K562 (cell line): Measurements from ENCODE around the gene ETV3L. TPM values are rescaled to one million over a fixed set of nuclear protein-coding genes. Genes with fewer than 3 reads are reported as not detected.

Experiments
- CBFB ChIP-seq: sonication (generic); formaldehyde crosslinking; IDR thresholded peaks from 2 replicates; pipeline ENCODE4 v1.4.0; 2020; ENCODE audit warnings: mild to moderate bottlenecking, missing genetic modification reagents
- CREBBP ChIP-seq: IDR thresholded peaks from one replicate; pipeline ENCODE4 v1.6.1; 2012; ENCODE audit warnings: low read depth, mild to moderate bottlenecking, control low read depth, inconsistent platforms, low read length
- FOS ChIP-seq: IDR thresholded peaks from 3 replicates; pipeline ENCODE4 v1.6.1; 2011; ENCODE audit not compliant: insufficient read length; ENCODE audit errors: extremely low read depth
- MAX ChIP-seq: sonication (generic); formaldehyde crosslinking; IDR thresholded peaks from 2 replicates; pipeline ENCODE4 v1.9.0; 2022; ENCODE audit warnings: mild to moderate bottlenecking, missing genetic modification reagents
- MEF2A ChIP-seq: IDR thresholded peaks from 2 replicates; pipeline ENCODE4 v1.6.1; 2011; ENCODE audit warnings: low read depth, mild to moderate bottlenecking, low read length, moderate library complexity; ENCODE audit not compliant: control insufficient read depth
- MTF1 ChIP-seq: fragments of 250-450 bp; sonication (Bioruptor Pico); IDR thresholded peaks from 2 replicates; pipeline ENCODE4 v1.9.0; 2021; ENCODE audit warnings: moderate library complexity, mild to moderate bottlenecking, inconsistent platforms, borderline replicate concordance
- NCOA4 ChIP-seq: fragments of 450-650 bp; IDR thresholded peaks from 2 replicates; pipeline ENCODE4 v1.6.1; 2018; ENCODE audit warnings: mild to moderate bottlenecking; ENCODE audit not compliant: partially characterized antibody
- NEUROD1 ChIP-seq: fragments of 150-350 bp; IDR thresholded peaks from 2 replicates; pipeline ENCODE4 v1.6.1; 2014; ENCODE audit warnings: borderline replicate concordance, low read length, low read depth; ENCODE audit not compliant: partially characterized antibody
- NFATC3 ChIP-seq: fragments of 450-650 bp; IDR thresholded peaks from 2 replicates; pipeline ENCODE4 v1.6.1; 2017; ENCODE audit warnings: mild to moderate bottlenecking
- NR3C1 ChIP-seq: sonication (generic); formaldehyde crosslinking; IDR thresholded peaks from 2 replicates; pipeline ENCODE4 v1.8.1; 2022; ENCODE audit warnings: missing genetic modification reagents
- POLR3A ChIP-seq: IDR thresholded peaks from 2 replicates; pipeline ENCODE4 v1.6.1; 2011; ENCODE audit warnings: borderline replicate concordance, mild to moderate bottlenecking, moderate library complexity; ENCODE audit not compliant: insufficient read length, insufficient read depth; ENCODE audit errors: extremely low read depth
- PPARD ChIP-seq: fragments of 250-450 bp; sonication (Bioruptor Pico); IDR thresholded peaks from 2 replicates; pipeline ENCODE4 v1.8.0; 2022; ENCODE audit warnings: inconsistent platforms, mild to moderate bottlenecking, moderate library complexity
- PREB ChIP-seq: sonication (generic); formaldehyde crosslinking; IDR thresholded peaks from 2 replicates; pipeline ENCODE4 v1.8.1; 2023; ENCODE audit warnings: mild to moderate bottlenecking, missing genetic modification reagents
- RBM22 ChIP-seq: fragments of 200-400 bp; formaldehyde crosslinking; IDR thresholded peaks from 2 replicates; pipeline ENCODE4 v1.6.1; 2018; ENCODE audit warnings: low read length, low read depth; ENCODE audit not compliant: poor library complexity, severe bottlenecking
- RFX7 ChIP-seq: fragments of 250-450 bp; sonication (Bioruptor Pico); IDR thresholded peaks from 2 replicates; pipeline ENCODE4 v1.5.1; 2021; ENCODE audit warnings: mild to moderate bottlenecking
- SAFB ChIP-seq: fragments of 200-400 bp; formaldehyde crosslinking; IDR thresholded peaks from 2 replicates; pipeline ENCODE4 v1.6.1; 2017; ENCODE audit warnings: low read depth, low read length, borderline replicate concordance
- SAP30 ChIP-seq: fragments of 200-600 bp; sonication (generic); IDR thresholded peaks from 2 replicates; pipeline ENCODE4 v1.6.1; 2012; ENCODE audit warnings: borderline replicate concordance, low read depth, mild to moderate bottlenecking, moderate library complexity, low read length, control low read depth, inconsistent platforms; ENCODE audit not compliant: insufficient read depth, poor library complexity, severe bottlenecking
- THAP12 ChIP-seq: fragments of 250-450 bp; sonication (Bioruptor Pico); IDR thresholded peaks from 2 replicates; pipeline ENCODE4 v1.9.0; 2021; ENCODE audit warnings: mild to moderate bottlenecking, inconsistent platforms
- ZNF431 ChIP-seq: sonication (generic); formaldehyde crosslinking; IDR thresholded peaks from 2 replicates; pipeline ENCODE4 v1.8.0; 2022; ENCODE audit warnings: mild to moderate bottlenecking, missing genetic modification reagents
- polyA plus RNA-seq, 8 experiments: library from polyadenylated mRNA; depleted of rRNA in 4 of 8; stranded (reverse) in 5 of 8; unstranded in 3 of 8; fragments of >200 nt; fragmentation: Nextera tagmentation in 2 of 8; fragmentation: Illumina TruSeq in 1 of 8; extraction: Ambion mirVana in 2 of 8; extraction: Trizol in 1 of 8; gene quantifications; 2 replicates each; pipeline versions ENCODE4 v1.2.1 to v1.2.3, GENCODE V29; 2011 to 2014; ENCODE audit warnings: inconsistent platforms in 1 of 8, missing spikeins in 1 of 8
- total RNA-seq, 7 experiments: library from RNA; depleted of rRNA in 6 of 7; stranded (reverse); fragments of >200 nt in 6 of 7; fragmentation: Illumina TruSeq in 2 of 7; extraction: Trizol in 2 of 7; gene quantifications; 2 replicates each; pipeline versions ENCODE4 v1.2.1 to v1.2.3, GENCODE V29; 2011 to 2021; ENCODE audit warnings: low replicate concordance in 1 of 7
- TF ChIP-seq, protein P1 (sequence below): sonication (generic); formaldehyde crosslinking; IDR thresholded peaks from 2 replicates; pipeline ENCODE4 v1.9.0; 2022; ENCODE audit warnings: mild to moderate bottlenecking, missing genetic modification reagents
- TF ChIP-seq, protein P2 (sequence below): fragments of 250-450 bp; sonication (Bioruptor Pico); IDR thresholded peaks from 2 replicates; pipeline ENCODE4 v1.8.0; 2022; ENCODE audit warnings: inconsistent platforms, mild to moderate bottlenecking, moderate library complexity, borderline replicate concordance

The ETV3L gene
- total and polyA plus RNA-seq, 9 of the 15 experiments (the other 6 are each of a cell fraction or from before 2014, with no cell fraction given), result not detected

- no peak for TF ChIP-seq MTF1 (CRISPR knock-in tag)
- no peak for TF ChIP-seq POLR3A
- no peak for TF ChIP-seq PPARD (CRISPR knock-in tag)
- peak; percentile 85 for TF ChIP-seq MAX (CRISPR knock-in tag)
- TF ChIP-seq CBFB (CRISPR knock-in tag), result no peak
- TF ChIP-seq RFX7 (CRISPR knock-in tag), result no peak
- TF ChIP-seq NR3C1 (CRISPR knock-in tag), result 0 out of 2 replicates have a peak, but pooled peaks have one; percentile 75
- TF ChIP-seq MEF2A, result no peak
- peak; percentile 17 for TF ChIP-seq SAP30
- TF ChIP-seq, protein P1, sequence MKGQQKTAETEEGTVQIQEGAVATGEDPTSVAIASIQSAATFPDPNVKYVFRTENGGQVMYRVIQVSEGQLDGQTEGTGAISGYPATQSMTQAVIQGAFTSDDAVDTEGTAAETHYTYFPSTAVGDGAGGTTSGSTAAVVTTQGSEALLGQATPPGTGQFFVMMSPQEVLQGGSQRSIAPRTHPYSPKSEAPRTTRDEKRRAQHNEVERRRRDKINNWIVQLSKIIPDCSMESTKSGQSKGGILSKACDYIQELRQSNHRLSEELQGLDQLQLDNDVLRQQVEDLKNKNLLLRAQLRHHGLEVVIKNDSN (CRISPR knock-in tag), result peak; percentile 40; the same call in 1 of the 2 replicates
- TF ChIP-seq ZNF431, result no peak
- no peak for TF ChIP-seq NCOA4
- TF ChIP-seq, protein P2, sequence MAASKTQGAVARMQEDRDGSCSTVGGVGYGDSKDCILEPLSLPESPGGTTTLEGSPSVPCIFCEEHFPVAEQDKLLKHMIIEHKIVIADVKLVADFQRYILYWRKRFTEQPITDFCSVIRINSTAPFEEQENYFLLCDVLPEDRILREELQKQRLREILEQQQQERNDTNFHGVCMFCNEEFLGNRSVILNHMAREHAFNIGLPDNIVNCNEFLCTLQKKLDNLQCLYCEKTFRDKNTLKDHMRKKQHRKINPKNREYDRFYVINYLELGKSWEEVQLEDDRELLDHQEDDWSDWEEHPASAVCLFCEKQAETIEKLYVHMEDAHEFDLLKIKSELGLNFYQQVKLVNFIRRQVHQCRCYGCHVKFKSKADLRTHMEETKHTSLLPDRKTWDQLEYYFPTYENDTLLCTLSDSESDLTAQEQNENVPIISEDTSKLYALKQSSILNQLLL (CRISPR knock-in tag), result no peak
- TF ChIP-seq RBM22, result no peak
- no peak for TF ChIP-seq PREB (CRISPR knock-in tag)
- peak; percentile 32; the same call in 1 of the 2 replicates for TF ChIP-seq THAP12 (CRISPR knock-in tag)
- peak; percentile 38 for TF ChIP-seq NEUROD1
- no peak for TF ChIP-seq FOS
- no peak for TF ChIP-seq CREBBP
- peak; percentile 72; the same call in 1 of the 2 replicates for TF ChIP-seq SAFB
- TF ChIP-seq NFATC3, result no peak
These were observed 38.8 kb upstream of the ETV3L start, which contains the start of gene ETV3 (continued) for GRCh38 chr1:157138220-157139051.
